GM18868 (cell line): Measurements from ENCODE around the gene ZIC1.

Experiments
- ATAC-seq: cut with Tn5 transposase; IDR thresholded peaks from one replicate; pipeline ENCODE4 v1.9.1; 2021; ENCODE audit warnings: mild to moderate bottlenecking, moderate library complexity; ENCODE audit not compliant: unreplicated experiment

ZIC1 gene

GRCh38 chr3:147394884-147395225 lies 14.3 kb upstream of the ZIC1 start:
- no peak for ATAC-seq

- ATAC-seq = no peak
These were observed 13.1 kb upstream of the ZIC1 start for GRCh38 chr3:147395899-147396711.

- no peak for ATAC-seq
These were observed 12.5 kb upstream of the ZIC1 start for GRCh38 chr3:147396712-147397046.

- no peak for ATAC-seq
These were observed 11.8 kb upstream of the ZIC1 start for GRCh38 chr3:147397155-147397874.

GRCh38 chr3:147397875-147398812 lies 11.0 kb upstream of the ZIC1 start:
- no peak for ATAC-seq

- no peak for ATAC-seq
These were observed 10.2 kb upstream of the ZIC1 start for GRCh38 chr3:147398813-147399534.

- ATAC-seq = no peak
These were observed 9.1 kb upstream of the ZIC1 start for GRCh38 chr3:147400111-147400510.

- ATAC-seq = no peak
These were observed 8.2 kb upstream of the ZIC1 start for GRCh38 chr3:147400999-147401398.

- no peak for ATAC-seq
These were observed 7.7 kb upstream of the ZIC1 start for GRCh38 chr3:147401421-147401820.

GRCh38 chr3:147402159-147402558 lies 7.0 kb upstream of the ZIC1 start:
- ATAC-seq = no peak

- ATAC-seq = no peak
These were observed 5.7 kb upstream of the ZIC1 start for GRCh38 chr3:147403511-147403910.

GRCh38 chr3:147404000-147404799 lies 5.0 kb upstream of the ZIC1 start:
- ATAC-seq = no peak

GRCh38 chr3:147404800-147405230 lies 4.3 kb upstream of the ZIC1 start:
- no peak for ATAC-seq

GRCh38 chr3:147405231-147406027 lies 3.7 kb upstream of the ZIC1 start:
- ATAC-seq = no peak

GRCh38 chr3:147406028-147406931 lies 2.9 kb upstream of the ZIC1 start, which contains the start of gene ZIC4:
Gene ZIC4 (minus strand): TSS chr3:147406543. CDS start chr3:147402797, 3,746 bp downstream.
- ATAC-seq = no peak

GRCh38 chr3:147407114-147407497 lies 2.1 kb upstream of the ZIC1 start:
- ATAC-seq = no peak

GRCh38 chr3:147407498-147408187 lies 1.5 kb upstream of the ZIC1 start:
- ATAC-seq = no peak
